ENCODE measurements around the gene CALN1.

- TF ChIP-seq, protein P1, sequence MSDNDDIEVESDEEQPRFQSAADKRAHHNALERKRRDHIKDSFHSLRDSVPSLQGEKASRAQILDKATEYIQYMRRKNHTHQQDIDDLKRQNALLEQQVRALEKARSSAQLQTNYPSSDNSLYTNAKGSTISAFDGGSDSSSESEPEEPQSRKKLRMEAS (IDR thresholded peaks at IDR 0.05), result no peak
- TF ChIP-seq CEBPB (IDR thresholded peaks at IDR 0.05; ENCODE audit: low read depth, low read length) (no peak), CTCF (IDR thresholded peaks at IDR 0.05; ENCODE audit: control extremely low read depth in 1 of 3, insufficient read depth in 1 of 3, low read depth in 1 of 3, low read length in 3 of 3) (no peak), ZNF274 (IDR thresholded peaks at IDR 0.05; ENCODE audit: borderline replicate concordance, extremely low read depth, low read length) (no peak)
Measured at GRCh38 chr7:72310301-72310700, 101.8 kb downstream of the CALN1 start.

Measured in H1 (cell line).